GM12878 (cell line): Measurements from ENCODE around the gene NCLN. TPM values are rescaled to one million over a fixed set of nuclear protein-coding genes. Genes with fewer than 3 reads are reported as not detected.

Experiments
- ATAC-seq: fragments of 200-7000 bp; cut with Tn5 transposase; 3 replicates; pipeline ENCODE4 v1.9.1; 2020; ENCODE audit warnings: mild to moderate bottlenecking, moderate library complexity
- BruUV-seq: library from RNA; stranded (reverse); fragments of 400-500 nt; replicated peaks from 2 replicates; lab custom pipeline; 2021; lab: Mats Ljungman, UMichigan
- CTCF ChIA-PET: fragments of 300-600 bp; sonication (Branson Sonifier 250); formaldehyde crosslinking; extraction: SDS; loops from one replicate; lab custom pipeline; 2021; ENCODE audit warnings: inconsistent platforms; lab: Yijun Ruan, JAX
- POLR2A ChIA-PET: fragments of 350-600 bp; formaldehyde crosslinking; extraction: SDS; loops from one replicate; lab custom pipeline; 2021; ENCODE audit warnings: inconsistent platforms; lab: Charles Lee
- RAD21 ChIA-PET: fragments of 300-600 bp; sonication (Branson Sonifier 250); formaldehyde crosslinking; loops from one replicate; lab custom pipeline; 2023; ENCODE audit warnings: antibody characterized with exemption; ENCODE audit not compliant: unreplicated experiment; lab: Charles Lee
- SMC1A ChIA-PET: fragments of 300-600 bp; sonication (Branson Sonifier 250); formaldehyde crosslinking; loops from one replicate; lab custom pipeline; 2023; ENCODE audit not compliant: unreplicated experiment, uncharacterized antibody; lab: Charles Lee
- DNase-seq: peaks from one replicate; pipeline ENCODE4 v3.0.0-alpha.2; 2011; ENCODE audit warnings: low read depth, low spot score
- FAIRE-seq: peaks from 3 replicates; lab custom pipeline; 2011; peaks lifted over from hg19 to GRCh38; lab: Jason Lieb, UNC
- H2AFZ ChIP-seq: 2 replicates; pipeline ENCODE4 v1.6.0; 2011; ENCODE audit warnings: low read depth, low read length, control low read depth; ENCODE audit not compliant: control insufficient read depth
- H3K27ac ChIP-seq: 2 replicates; pipeline ENCODE4 v1.5.1; 2011; ENCODE audit warnings: control low read depth; ENCODE audit not compliant: control insufficient read depth, insufficient read depth
- H3K27me3 ChIP-seq, 2 experiments: replicated peaks in 1 of 2; 2 replicates each; pipeline versions ENCODE4 v1.6.0 to v1.6.1; 2011; ENCODE audit warnings: low read length in 1 of 2; ENCODE audit not compliant: control insufficient read depth in 2 of 2, insufficient read depth in 2 of 2
- H3K36me3 ChIP-seq, 2 experiments: 2 replicates each; pipeline ENCODE4 v1.5.1; 2011; ENCODE audit warnings: low read length in 1 of 2; ENCODE audit not compliant: control insufficient read depth in 2 of 2, insufficient read depth in 2 of 2
- H3K4me1 ChIP-seq: 2 replicates; pipeline ENCODE4 v1.6.1; 2011; ENCODE audit warnings: mild to moderate bottlenecking, low read length, moderate library complexity, mixed read lengths; ENCODE audit not compliant: control insufficient read depth, insufficient read depth
- H3K4me2 ChIP-seq: 2 replicates; pipeline ENCODE4 v1.6.0; 2011; ENCODE audit warnings: control low read depth; ENCODE audit not compliant: control insufficient read depth, insufficient read depth
- H3K4me3 ChIP-seq: fragments of 200-600 bp; sonication (generic); 2 replicates; pipeline ENCODE4 v1.5.1; 2016
- H3K79me2 ChIP-seq: 2 replicates; pipeline ENCODE4 v1.6.0; 2011; ENCODE audit warnings: low read length; ENCODE audit not compliant: control insufficient read depth, insufficient read depth
- H3K9ac ChIP-seq: 2 replicates; pipeline ENCODE4 v1.8.0; 2011; ENCODE audit warnings: low read length, control low read depth, mixed read lengths; ENCODE audit not compliant: control insufficient read depth, insufficient read depth
- H3K9me3 ChIP-seq: replicated peaks from 3 replicates; pipeline ENCODE4 v1.5.1; 2011; ENCODE audit warnings: mild to moderate bottlenecking, low read length; ENCODE audit not compliant: control insufficient read depth, insufficient read depth
- H4K20me1 ChIP-seq: 2 replicates; pipeline ENCODE4 v1.6.0; 2011; ENCODE audit not compliant: control insufficient read depth, insufficient read depth
- GATAD2B ChIP-seq: fragments of 450-650 bp; conservative IDR thresholded peaks from 2 replicates; pipeline ENCODE4 v1.6.1; 2017; ENCODE audit warnings: low read depth, mild to moderate bottlenecking, moderate library complexity
- HDAC2 ChIP-seq: fragments of 200-600 bp; sonication (generic); IDR thresholded peaks from 2 replicates; pipeline ENCODE4 v1.6.1; 2017
- USF1 ChIP-seq: IDR thresholded peaks from 2 replicates; pipeline ENCODE4 v1.6.1; 2011; ENCODE audit warnings: borderline replicate concordance, low read depth, mild to moderate bottlenecking, moderate library complexity, mixed read lengths, low read length; ENCODE audit not compliant: insufficient read depth; ENCODE audit errors: extremely low read length
- WGBS: methylation state at CpG from one replicate; pipeline ENCODE4 v1.1.6; 2016; ENCODE audit warnings: low lambda C conversion rate; ENCODE audit not compliant: insufficient replicate concordance, insufficient coverage; ENCODE audit errors: missing lambda C conversion rate; 5-methylcytosine and 5-hydroxymethylcytosine counted together
- in situ Hi-C: fragments of 300-500 bp; cut with MboI; formaldehyde crosslinking; loops from 9 replicates; pipeline ENCODE4 v1.14.3; 2018; ENCODE audit warnings: mixed read lengths
- intact Hi-C: fragments of 100-400 bp; cut with micrococcal nuclease; formaldehyde crosslinking; loops from one replicate; pipeline ENCODE4 v1.14.2; 2022; ENCODE audit not compliant: unreplicated experiment
- polyA plus RNA-seq, 11 experiments: library from polyadenylated mRNA; depleted of rRNA in 4 of 11; unstranded in 6 of 11; stranded (reverse) in 5 of 11; fragments of >200 nt; fragmentation: Nextera tagmentation in 4 of 11; fragmentation: Illumina TruSeq in 1 of 11; extraction: Ambion mirVana in 4 of 11; extraction: Trizol in 1 of 11; gene quantifications; 1 replicate in 1 of 11; 2 replicates in 10 of 11; pipeline versions ENCODE4 v1.2.1 to v1.2.3, GENCODE V29; 2011 to 2016; ENCODE audit warnings: inconsistent platforms in 2 of 11, missing spikeins in 2 of 11, low read depth in 1 of 11
- total RNA-seq, 4 experiments: library from RNA; depleted of rRNA in 3 of 4; stranded (reverse); fragments of >200 nt in 3 of 4; fragmentation: Illumina TruSeq in 1 of 4; extraction: Trizol in 1 of 4; gene quantifications; 2 replicates each; pipeline versions ENCODE4 v1.2.1 to v1.2.3, GENCODE V29; 2013 to 2021

NCLN gene
- total and polyA plus RNA-seq, 10 of the 15 experiments (the other 5 are each of a cell fraction or from before 2014, with no cell fraction given): 2.2 to 79.1 (median 36.0) TPM

GRCh38 chr19:3207461-3208242, 21.9 kb downstream of the NCLN start:
- no peak overlapping the region for H3K4me2 ChIP-seq
- H3K4me1 ChIP-seq: no peaks in the 10 kb centered on the region
- H3K27me3 ChIP-seq: no peaks in the 10 kb centered on the region
- intact Hi-C loops: no loop called here
- no peaks in the 10 kb centered on the region for H4K20me1 ChIP-seq
- H3K4me3 ChIP-seq: no peak overlapping the region
- RAD21 ChIA-PET: no interaction called here
- FAIRE-seq: no peak
- CTCF ChIA-PET: no interaction called here
- SMC1A ChIA-PET: no interaction called here
- no peaks in the 10 kb centered on the region for H3K79me2 ChIP-seq
- WGBS: 92% methylated on average over 43 of the region's 43 CpGs
- in situ Hi-C loops: no loop called here
- H3K9me3 ChIP-seq: no peaks in the 10 kb centered on the region
- DNase-seq: no peak
- POLR2A ChIA-PET: interaction anchor here (0.6 kb wide), 1 partner anchor 38 kb away, joined by 3 read pairs; no protein-coding TSS in a partner anchor
- no peak for TF ChIP-seq HDAC2
- peak; percentile 50 for TF ChIP-seq USF1
- TF ChIP-seq GATAD2B: no peak
- TF ChIP-seq, all 136 proteins: peak for 1
- TSS peak; percentile 42 for BruUV-seq
- Histone ChIP-seq H3K36me3 (peaks cover 0 to 12% of the 10 kb centered on the region in 2 experiments; a peak in 2 of 4 replicates), H3K9ac (no peak overlapping the region), H2AFZ (no peak overlapping the region), H3K27ac (no peak overlapping the region)
- no peak for ATAC-seq
